Endothelial cell of umbilical vein (primary cell): ENCODE measurements around the gene EMP2. TPM values are rescaled to one million over a fixed set of nuclear protein-coding genes. Genes with fewer than 3 reads are reported as not detected.

ENCODE experiments used
- BruUV-seq: library from RNA; stranded (reverse); fragments of 400-500 nt; replicated peaks from 2 replicates; lab custom pipeline; 2021; lab: Mats Ljungman, UMichigan
- CTCF ChIA-PET: fragments of 300-600, 350-600 bp; sonication (Branson Sonifier 250); formaldehyde crosslinking; loops from one replicate; lab custom pipeline; 2021; ENCODE audit warnings: antibody characterized with exemption, inconsistent platforms; lab: Charles Lee
- POLR2A ChIA-PET: fragments of 300-600, 350-600 bp; sonication (Branson Sonifier 250); formaldehyde crosslinking; loops from one replicate; lab custom pipeline; 2021; ENCODE audit warnings: antibody characterized with exemption, inconsistent platforms; lab: Charles Lee
- DNase-seq: peaks from one replicate; pipeline ENCODE4 v3.0.0-alpha.2; 2011; ENCODE audit warnings: low read depth, low spot score
- FAIRE-seq: peaks from 2 replicates; lab custom pipeline; 2011; peaks lifted over from hg19 to GRCh38; lab: Jason Lieb, UNC
- H2AFZ ChIP-seq: 2 replicates; pipeline ENCODE4 v1.6.0; 2012; ENCODE audit warnings: low read depth, low read length, control low read depth, inconsistent platforms
- H3K27ac ChIP-seq: 2 replicates; pipeline ENCODE4 v1.5.1; 2011; ENCODE audit warnings: low read depth, mild to moderate bottlenecking, control low read depth, low read length, moderate library complexity; ENCODE audit not compliant: insufficient read depth
- H3K27me3 ChIP-seq, 2 experiments: 2 replicates each; pipeline versions ENCODE4 v1.6.0 to v1.6.1; 2011; ENCODE audit warnings: low read length in 2 of 2, mixed read lengths in 1 of 2; ENCODE audit not compliant: control insufficient read depth in 2 of 2, insufficient read depth in 2 of 2
- H3K36me3 ChIP-seq, 2 experiments: 2 replicates in 1 of 2; 3 replicates in 1 of 2; pipeline ENCODE4 v1.5.1; 2011; ENCODE audit warnings: low read length in 2 of 2, mild to moderate bottlenecking in 1 of 2, moderate library complexity in 1 of 2; ENCODE audit not compliant: control insufficient read depth in 2 of 2, insufficient read depth in 2 of 2; ENCODE audit errors: extremely low read depth in 1 of 2
- H3K4me1 ChIP-seq: 3 replicates; pipeline ENCODE4 v1.5.1; 2011; ENCODE audit warnings: mild to moderate bottlenecking, low read length; ENCODE audit not compliant: control insufficient read depth, insufficient read depth; ENCODE audit errors: extremely low read depth
- H3K4me2 ChIP-seq: 2 replicates; pipeline ENCODE4 v1.6.1; 2011; ENCODE audit warnings: low read length, control low read depth, mixed read lengths; ENCODE audit not compliant: insufficient read depth
- H3K4me3 ChIP-seq, 3 experiments: fragments of 200-600 bp in 1 of 3; sonication (generic), shearing (Covaris generic) in 1 of 3; replicated peaks in 1 of 3; 2 replicates each; pipeline ENCODE4 v1.5.1; 2011 to 2016; ENCODE audit warnings: control low read depth in 3 of 3, low read length in 3 of 3, mild to moderate bottlenecking in 2 of 3, inconsistent platforms in 1 of 3, low read depth in 1 of 3, moderate library complexity in 1 of 3; ENCODE audit not compliant: insufficient read depth in 1 of 3
- H3K79me2 ChIP-seq: 2 replicates; pipeline ENCODE4 v1.6.0; 2012; ENCODE audit warnings: low read length, inconsistent platforms; ENCODE audit not compliant: control insufficient read depth, insufficient read depth
- H3K9ac ChIP-seq: replicated peaks from 2 replicates; pipeline ENCODE3; 2011; ENCODE audit warnings: low read length, control low read depth; ENCODE audit not compliant: insufficient read depth; ENCODE audit errors: extremely low read depth
- H3K9me1 ChIP-seq: replicated peaks from 3 replicates; pipeline ENCODE4 v1.6.0; 2011; ENCODE audit warnings: mild to moderate bottlenecking, low read length; ENCODE audit not compliant: control insufficient read depth, insufficient read depth; ENCODE audit errors: extremely low read depth
- H3K9me3 ChIP-seq: replicated peaks from 2 replicates; pipeline ENCODE4 v1.5.1; 2012; ENCODE audit warnings: low read length, inconsistent platforms; ENCODE audit not compliant: control insufficient read depth, insufficient read depth
- H4K20me1 ChIP-seq: replicated peaks from 2 replicates; pipeline ENCODE3; 2011; ENCODE audit warnings: mild to moderate bottlenecking, low read length; ENCODE audit not compliant: control insufficient read depth, insufficient read depth; ENCODE audit errors: extremely low read depth
- CTCF ChIP-seq, 2 donors: IDR thresholded peaks; 1 replicate in 1 of 2; 2 replicates in 1 of 2; pipeline ENCODE4 v1.5.1; 2011; ENCODE audit warnings: low read length in 2 of 2, mild to moderate bottlenecking in 2 of 2, moderate library complexity in 2 of 2, control low read depth in 1 of 2, inconsistent platforms in 1 of 2, low read depth in 1 of 2; ENCODE audit not compliant: insufficient read depth in 1 of 2; ENCODE audit errors: extremely low read depth in 1 of 2
- EZH2 ChIP-seq: IDR thresholded peaks from 2 replicates; pipeline ENCODE4 v1.6.1; 2012; ENCODE audit warnings: borderline replicate concordance, low read depth, mild to moderate bottlenecking, moderate library complexity, low read length, inconsistent platforms; ENCODE audit not compliant: severe bottlenecking
- FOS ChIP-seq: IDR thresholded peaks from 2 replicates; pipeline ENCODE4 v1.6.1; 2011; ENCODE audit warnings: mild to moderate bottlenecking, low read length, moderate library complexity, borderline replicate concordance; ENCODE audit not compliant: insufficient read depth
- GATA2 ChIP-seq: IDR thresholded peaks from 2 replicates; pipeline ENCODE4 v1.7.0; 2011; ENCODE audit warnings: low read depth, mild to moderate bottlenecking, moderate library complexity, mixed read lengths, low read length; ENCODE audit not compliant: insufficient read length, insufficient read depth
- JUN ChIP-seq: IDR thresholded peaks from 2 replicates; pipeline ENCODE4 v1.6.1; 2011; ENCODE audit warnings: borderline replicate concordance, low read depth; ENCODE audit not compliant: insufficient read length, insufficient read depth
- MAX ChIP-seq: IDR thresholded peaks from 2 replicates; pipeline ENCODE4 v1.6.1; 2011; ENCODE audit not compliant: insufficient read depth, insufficient read length
- MYC ChIP-seq: IDR thresholded peaks from one replicate; pipeline ENCODE4 v1.6.1; 2011; ENCODE audit warnings: mild to moderate bottlenecking, low read depth, low read length
- POLR2A ChIP-seq: IDR thresholded peaks from 2 replicates; pipeline ENCODE4 v1.6.1; 2012; ENCODE audit warnings: low read depth, mild to moderate bottlenecking, control low read depth, low read length
- POLR2AphosphoS5 ChIP-seq: IDR thresholded peaks from 2 replicates; pipeline ENCODE4 v1.6.1; 2012; ENCODE audit warnings: low read depth, mild to moderate bottlenecking, control low read depth, low read length, moderate library complexity; ENCODE audit not compliant: insufficient read depth
- dilution Hi-C: fragments of 300-500 bp; cut with MboI; formaldehyde crosslinking; loops from one replicate; pipeline ENCODE4 v1.15.0; 2019; ENCODE audit warnings: low sequenced_read_pairs; ENCODE audit not compliant: extremely low pct_ligation_motif_present
- intact Hi-C: fragments of 100-400 bp; cut with micrococcal nuclease; formaldehyde crosslinking; loops from one replicate; pipeline ENCODE4 v1.10.0; 2022
- polyA plus RNA-seq, 4 experiments: library from polyadenylated mRNA; depleted of rRNA in 3 of 4; stranded (reverse) in 3 of 4; unstranded in 1 of 4; fragments of >200 nt; gene quantifications; 2 replicates each; pipeline versions ENCODE4 v1.2.1 to v1.2.3, GENCODE V29; 2011 to 2012; ENCODE audit warnings: missing spikeins in 1 of 4
- total RNA-seq: library from RNA; stranded (reverse); gene quantifications from 2 replicates; pipeline ENCODE4 v1.2.3, GENCODE V29; 2021

EMP2 gene
- total and polyA plus RNA-seq, 2 donors (not counting 3 experiments of a cell fraction or from before 2014, with no cell fraction given): 19.0 to 25.5 TPM

GRCh38 chr16:10605636-10606035, 25.2 kb upstream of the EMP2 start:
- no peaks in the 10 kb centered on the region for H3K79me2 ChIP-seq
- no TSS peak for BruUV-seq

More at GRCh38 chr16:10605636-10606035, 25.2 kb upstream of the EMP2 start:
- FAIRE-seq: no peak
- H3K27me3 ChIP-seq: no peaks in the 10 kb centered on the region
- no peak for DNase-seq
- POLR2A ChIA-PET: interaction anchor here (0.6 kb wide), 1 partner anchor 133 kb away, joined by 19 read pairs; no protein-coding TSS in a partner anchor
- no peak overlapping the region for H3K4me2 ChIP-seq
- H3K9me3 ChIP-seq: no peaks in the 10 kb centered on the region
- H4K20me1 ChIP-seq: no peaks in the 10 kb centered on the region
- CTCF ChIA-PET: interaction anchor here (0.9 to 1.4 kb wide), 2 partner anchors 24 to 84 kb away, joined by 3 to 4 read pairs; no protein-coding TSS in a partner anchor
- dilution Hi-C loops: no loop called here
- H2AFZ ChIP-seq: no peak overlapping the region
- no peak overlapping the region for H3K27ac ChIP-seq
- no peak overlapping the region for H3K4me3 ChIP-seq
- H3K4me1 ChIP-seq: no peaks in the 10 kb centered on the region
- H3K36me3 ChIP-seq: no peaks in the 10 kb centered on the region
- H3K9me1 ChIP-seq: no peaks in the 10 kb centered on the region
- TF ChIP-seq JUN (no peak), FOS (no peak), POLR2A (no peak), POLR2AphosphoS5 (no peak), MAX (no peak), GATA2 (no peak), EZH2 (no peak), CTCF (IDR thresholded peaks at IDR 0.05; ENCODE audit: extremely low read depth in 1 of 2, insufficient read depth in 1 of 2, low read depth in 1 of 2, low read length in 2 of 2) (no peak), MYC (no peak)
- H3K9ac ChIP-seq: no peak overlapping the region
- intact Hi-C loops: no loop called here
